Measurements from ENCODE around the gene DSG3.

Gene DSG3

DNA sequence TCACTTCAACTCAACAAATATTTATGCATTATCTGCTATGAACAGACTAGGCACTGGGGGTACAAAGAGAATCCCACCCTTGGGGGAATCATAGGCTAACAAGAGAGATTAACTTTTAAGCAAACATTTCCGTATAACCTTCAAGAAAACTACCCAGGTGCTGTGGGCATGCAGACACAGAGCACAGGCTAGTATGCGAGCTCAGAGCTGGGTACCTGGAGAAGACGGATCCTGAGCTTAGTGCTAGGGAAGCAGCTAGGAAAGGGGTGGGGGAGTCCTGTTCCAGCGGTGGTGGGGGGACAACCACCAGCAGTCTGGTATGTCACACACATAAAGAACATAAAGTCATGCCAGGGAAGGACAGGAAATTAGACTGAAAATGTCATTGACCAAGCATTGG lies 17.5 kb upstream of the DSG3 start:
- DNase-seq (ENCODE audit: low read depth in 2 of 2), result no peak

DNA sequence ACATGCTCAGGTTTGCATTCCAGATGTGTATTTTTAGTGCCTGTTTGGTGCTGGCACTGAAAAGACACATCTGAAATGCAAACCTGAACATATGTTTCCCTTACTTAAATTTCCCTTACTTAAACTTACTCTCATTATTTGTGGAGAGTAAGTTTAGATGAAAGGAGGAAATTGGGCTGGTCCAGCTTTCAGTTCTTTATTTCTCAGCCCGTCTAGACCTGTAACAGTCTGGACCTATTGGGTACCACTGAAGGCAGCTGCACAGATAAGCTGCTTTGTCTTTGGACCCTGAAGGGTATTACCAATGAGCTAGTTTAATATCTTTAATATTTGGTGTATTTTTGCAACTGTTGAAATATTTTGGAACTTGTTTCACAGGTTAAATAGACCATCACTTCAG lies 17.0 kb upstream of the DSG3 start:
- no peak for DNase-seq (ENCODE audit: low read depth in 2 of 2)

DNA sequence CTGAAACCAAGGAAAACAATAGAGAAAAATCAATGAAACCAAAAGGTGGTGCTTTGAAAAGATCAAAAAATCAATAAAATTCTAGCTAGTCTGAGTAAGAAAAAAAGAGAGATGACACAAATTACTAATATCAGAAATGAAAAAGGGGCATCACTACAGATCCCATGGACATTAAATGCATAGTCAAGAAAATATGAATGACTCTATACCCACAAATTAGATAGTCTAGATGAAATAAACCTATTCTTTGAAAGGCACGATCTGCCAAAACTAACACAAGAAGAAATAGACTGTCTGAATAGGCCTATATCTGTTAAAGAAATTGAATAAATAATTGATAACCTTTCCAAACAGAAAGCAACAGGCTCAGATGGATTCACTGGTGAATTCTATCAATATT lies 15.2 kb upstream of the DSG3 start:
- no peak for DNase-seq (ENCODE audit: low read depth in 2 of 2)

DNA sequence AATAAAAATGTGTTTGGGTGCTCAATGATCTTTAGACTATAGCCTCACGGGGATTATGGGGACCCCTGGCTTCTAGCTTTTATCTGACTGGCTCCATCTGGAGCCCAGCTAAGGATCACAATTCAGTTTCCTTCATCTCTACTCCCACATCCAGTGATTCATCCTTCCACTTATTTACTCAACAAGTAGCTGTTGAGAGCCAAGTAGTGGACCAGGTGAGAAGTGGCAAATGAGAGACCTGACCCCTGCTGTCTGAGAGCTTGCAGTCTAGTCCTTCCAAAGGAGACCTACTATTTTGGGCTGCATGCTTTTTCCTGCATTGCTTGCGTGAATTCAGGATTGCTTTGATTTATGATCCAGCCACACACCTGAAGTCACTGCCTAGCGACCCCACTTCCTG lies 10.7 kb upstream of the DSG3 start:
- no peak for DNase-seq (ENCODE audit: low read depth in 2 of 2)

DNA sequence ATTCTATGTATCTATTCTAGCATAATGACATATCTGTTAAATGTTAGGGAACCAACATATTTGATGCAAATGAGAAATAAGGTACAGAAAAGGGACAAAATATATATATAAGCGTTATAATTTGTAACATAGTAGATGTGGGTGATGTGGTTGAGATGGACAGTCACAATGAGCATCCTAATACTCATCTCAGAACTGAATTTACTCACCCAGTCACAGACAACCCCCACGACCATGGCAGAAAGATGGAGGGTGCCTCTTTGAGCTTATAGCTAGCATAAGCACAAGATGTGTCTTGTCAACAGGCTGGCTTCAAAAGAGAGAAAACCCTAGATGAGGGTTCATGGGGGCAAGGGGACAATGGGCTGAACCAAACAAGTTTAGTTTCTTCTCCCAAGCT lies 9.1 kb upstream of the DSG3 start:
- no peak for DNase-seq (ENCODE audit: low read depth in 2 of 2)

DNA sequence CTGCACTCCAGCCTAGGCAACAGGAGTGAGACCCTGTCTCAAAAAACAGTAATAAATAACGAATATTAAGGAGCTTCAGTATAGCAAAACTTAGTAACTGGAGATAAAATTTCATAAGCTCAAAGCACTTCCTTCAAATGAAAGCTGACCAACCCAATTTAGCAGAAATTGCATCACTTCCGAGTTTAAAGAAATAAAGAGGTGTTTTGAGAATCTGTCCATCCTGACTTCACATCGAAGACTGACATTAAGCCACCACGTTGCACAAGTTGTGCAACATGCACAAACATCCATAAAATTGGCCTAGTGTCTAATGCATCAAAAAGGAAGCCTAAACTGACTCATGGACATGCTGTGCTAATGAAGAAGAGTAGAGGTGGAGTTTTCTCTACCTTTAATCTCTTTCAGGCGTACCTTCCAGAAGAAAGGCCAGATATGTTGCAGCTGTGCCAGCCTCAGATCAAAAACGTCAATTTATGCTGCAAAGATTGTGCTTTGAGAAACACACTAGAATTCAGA lies 7.7 kb upstream of the DSG3 start:
- no peak for DNase-seq (ENCODE audit: low read depth in 2 of 2)

DNA sequence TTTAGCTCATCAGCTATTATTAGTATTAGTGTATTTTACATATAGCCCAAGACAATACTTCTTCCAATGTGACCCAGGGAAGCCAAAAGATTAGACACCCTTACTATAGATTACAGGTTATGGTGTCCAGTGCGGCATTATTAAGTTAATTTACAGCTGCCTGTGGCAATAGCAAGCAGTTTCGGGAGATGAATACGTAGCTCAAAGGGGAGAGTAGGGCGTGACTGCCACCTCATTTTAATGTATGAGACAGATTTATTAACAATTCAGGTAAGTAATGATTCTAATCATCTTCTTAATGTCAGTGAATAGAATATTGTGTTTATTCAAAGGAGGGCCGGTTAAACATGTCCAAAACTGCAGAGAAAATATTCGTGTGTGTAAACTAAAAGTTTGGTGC lies 6.8 kb upstream of the DSG3 start:
- DNase-seq (ENCODE audit: low read depth in 2 of 2), result no peak

DNA sequence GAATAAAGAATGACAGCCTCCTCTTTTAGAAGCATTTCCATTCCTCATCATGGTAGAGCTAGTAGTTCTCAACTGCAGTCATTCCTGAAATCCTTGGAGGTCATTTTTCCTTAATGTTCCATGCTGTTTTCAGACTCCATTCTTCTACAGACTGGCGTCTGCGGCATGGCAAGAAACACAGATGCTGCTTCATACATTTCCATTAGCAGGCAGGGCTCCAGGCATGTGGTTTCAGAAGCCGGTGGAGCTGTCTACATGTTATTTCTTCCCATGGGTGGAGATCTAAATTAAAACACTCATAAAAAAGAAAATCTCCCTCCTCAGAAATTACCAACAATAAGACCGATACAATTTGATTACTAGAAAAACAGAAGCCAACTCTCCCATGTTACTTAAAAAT lies 6.0 kb upstream of the DSG3 start:
- no peak for DNase-seq (ENCODE audit: low read depth in 2 of 2)

DNA sequence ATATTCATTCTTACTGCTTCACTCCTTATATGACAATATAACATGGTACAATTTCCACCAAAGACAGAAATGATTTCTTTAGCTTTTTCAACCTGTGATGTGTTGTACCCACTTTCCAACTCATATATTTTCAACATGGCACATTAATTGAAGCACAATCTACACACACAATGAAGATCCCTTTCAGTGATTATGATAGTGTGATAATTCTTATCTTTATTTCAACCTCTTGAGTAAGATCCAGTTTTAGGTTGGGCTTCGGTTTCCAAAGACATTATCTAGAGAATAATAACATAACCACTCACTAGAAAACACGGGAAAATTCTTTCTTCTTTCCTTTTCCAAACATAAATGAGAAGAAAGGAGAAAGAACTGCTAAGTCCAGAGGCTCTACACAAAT lies 3.4 kb upstream of the DSG3 start:
- no peak for DNase-seq (ENCODE audit: low read depth in 2 of 2)

DNA sequence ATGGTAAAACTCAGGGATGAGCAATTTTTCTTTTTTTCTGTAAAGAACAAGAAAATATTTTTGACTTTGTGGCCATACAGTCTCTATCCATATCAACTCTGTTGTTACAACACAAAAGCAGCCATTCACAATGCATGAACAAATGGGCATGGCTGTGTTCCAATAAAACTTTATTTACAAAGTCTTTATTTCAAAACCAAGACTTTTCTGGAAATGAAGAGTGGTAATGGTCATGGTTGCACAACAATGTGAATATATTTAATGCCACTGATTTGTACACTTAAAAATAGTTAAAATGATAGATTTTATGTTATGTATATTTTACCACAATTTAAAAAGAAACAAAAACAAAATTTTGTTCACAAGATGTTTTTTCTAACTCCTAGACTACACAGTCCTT lies 1.6 kb upstream of the DSG3 start:
- no peak for DNase-seq (ENCODE audit: low read depth in 2 of 2)

DNA sequence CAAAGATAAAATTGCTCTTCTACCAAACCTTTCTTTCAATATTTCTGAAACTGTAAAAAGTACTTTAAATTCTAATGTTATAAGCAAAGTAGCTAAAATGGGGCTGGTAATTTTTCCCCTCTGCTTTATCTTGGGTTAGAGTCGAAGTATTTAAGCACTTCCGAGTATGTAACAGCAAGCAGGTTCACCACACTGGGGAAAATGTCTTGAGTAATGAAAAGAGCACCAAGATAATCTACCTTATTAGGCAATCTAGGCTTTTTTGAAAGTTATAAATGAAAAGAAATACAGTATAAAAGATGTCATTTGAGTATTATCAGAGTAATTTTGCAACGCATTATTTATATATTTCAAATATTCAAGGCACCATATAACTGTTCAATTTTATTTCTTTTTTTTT lies 687 bp upstream of the DSG3 start:
- no peak for DNase-seq (ENCODE audit: low read depth in 2 of 2)

DNA sequence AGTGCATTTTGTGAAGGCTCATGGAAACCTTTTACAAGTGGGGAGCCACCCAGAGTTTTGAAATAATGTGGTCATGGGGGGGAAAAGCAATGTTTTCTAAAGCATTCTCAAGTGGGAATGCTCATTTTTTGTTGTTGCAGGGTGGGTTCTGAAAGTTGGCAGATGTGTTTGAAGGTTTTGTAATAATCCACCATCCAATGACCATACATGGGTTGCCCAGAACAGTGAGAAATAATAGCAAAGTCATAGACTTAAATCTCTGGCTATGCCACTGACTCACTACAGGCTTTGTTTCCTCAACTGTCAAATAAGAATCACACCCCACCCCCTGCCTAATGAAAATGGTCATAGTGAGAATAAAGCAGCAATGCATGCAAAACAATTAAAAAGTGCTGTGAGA lies 2.9 kb downstream of the DSG3 start:
- no peak for DNase-seq (ENCODE audit: low read depth in 2 of 2)

DNA sequence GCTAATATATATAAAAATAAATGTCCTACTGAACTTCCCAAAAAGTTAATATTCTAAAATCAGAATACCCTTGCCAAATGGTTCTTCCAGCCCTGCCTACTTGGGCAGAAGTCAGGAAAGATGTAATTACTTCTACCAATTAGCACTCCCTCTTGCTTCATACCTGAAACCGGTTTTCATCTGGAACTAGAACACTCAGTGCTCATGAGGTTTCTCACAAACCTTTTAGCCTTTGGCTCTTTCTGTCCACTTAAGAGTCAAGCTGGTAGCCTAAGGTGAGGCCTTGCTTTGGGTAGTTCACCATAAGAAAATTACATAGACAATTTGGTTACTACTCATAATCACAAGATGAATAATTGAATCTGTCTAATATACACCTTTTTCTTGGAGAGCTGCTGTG lies 4.1 kb downstream of the DSG3 start:
- no peak for DNase-seq (ENCODE audit: low read depth in 2 of 2)

DNA sequence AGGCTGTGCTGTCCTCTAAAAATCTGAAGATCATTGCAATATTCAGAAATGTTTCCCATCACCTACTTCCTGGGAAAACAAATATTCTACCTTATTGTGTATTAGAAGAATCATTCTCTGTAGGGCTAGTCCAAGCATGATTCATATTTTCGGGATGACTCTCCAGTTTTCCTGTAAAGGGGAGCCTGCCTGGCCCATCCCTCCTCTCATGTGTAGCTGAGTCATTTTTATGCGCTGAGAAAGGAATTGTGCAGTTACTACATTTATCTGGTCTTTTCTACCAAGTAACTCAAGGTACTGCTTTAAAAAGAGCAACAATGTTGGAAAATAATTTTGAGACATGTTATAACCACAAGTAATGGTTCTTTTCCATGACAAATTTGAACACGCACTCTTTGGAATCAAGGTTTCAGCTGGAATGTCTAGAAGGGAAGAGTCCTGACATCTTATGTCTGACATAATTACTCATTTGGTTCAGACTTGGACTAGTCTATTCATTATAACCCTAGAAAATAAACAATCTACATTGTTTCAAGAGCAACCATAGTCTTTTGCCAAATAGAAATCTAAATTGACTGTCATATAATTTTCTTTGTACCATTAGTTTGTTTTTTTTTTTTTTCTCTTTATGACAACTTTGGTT lies 6.6 kb downstream of the DSG3 start:
- no peak for DNase-seq (ENCODE audit: low read depth in 2 of 2)

DNA sequence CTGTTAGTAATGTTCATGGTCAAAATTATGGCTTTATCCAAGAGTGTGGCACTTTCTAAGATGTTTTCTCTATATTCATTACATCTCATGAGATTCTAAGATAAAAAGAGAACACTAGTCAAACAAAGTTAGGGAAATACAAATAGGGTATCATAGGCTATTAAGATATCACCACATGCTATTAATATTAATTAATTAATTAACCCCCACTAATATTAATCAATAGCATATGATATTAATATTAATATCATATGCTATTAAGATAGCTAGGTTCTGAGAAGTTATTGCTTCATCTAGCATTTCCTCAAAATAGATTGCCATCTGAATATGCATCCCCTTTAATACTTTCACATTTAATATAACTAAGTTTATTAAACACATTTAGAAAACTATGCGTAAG lies 22.1 kb downstream of the DSG3 start:
- no peak for DNase-seq (ENCODE audit: low read depth in 2 of 2)

DNA sequence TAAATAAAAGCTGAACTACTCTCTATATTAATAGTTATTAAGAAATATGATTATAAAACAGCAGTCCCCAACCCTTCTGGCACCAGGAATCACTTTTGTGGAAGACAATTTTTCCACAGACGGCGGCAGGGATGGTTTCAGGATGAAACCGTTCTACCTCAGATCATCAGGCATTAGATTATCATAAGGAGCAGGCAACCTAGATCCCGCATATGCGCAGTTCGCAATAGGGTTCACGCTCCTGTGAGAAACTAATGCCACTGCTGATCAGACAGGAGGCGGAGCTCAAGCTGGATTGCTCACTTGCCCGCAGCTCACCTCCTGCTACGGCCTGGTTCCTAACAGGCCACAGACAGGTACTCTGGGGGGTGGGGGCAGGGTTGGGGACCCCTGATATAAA lies 31.1 kb downstream of the DSG3 start:
- DNase-seq (ENCODE audit: low read depth in 2 of 2), result no peak

DNA sequence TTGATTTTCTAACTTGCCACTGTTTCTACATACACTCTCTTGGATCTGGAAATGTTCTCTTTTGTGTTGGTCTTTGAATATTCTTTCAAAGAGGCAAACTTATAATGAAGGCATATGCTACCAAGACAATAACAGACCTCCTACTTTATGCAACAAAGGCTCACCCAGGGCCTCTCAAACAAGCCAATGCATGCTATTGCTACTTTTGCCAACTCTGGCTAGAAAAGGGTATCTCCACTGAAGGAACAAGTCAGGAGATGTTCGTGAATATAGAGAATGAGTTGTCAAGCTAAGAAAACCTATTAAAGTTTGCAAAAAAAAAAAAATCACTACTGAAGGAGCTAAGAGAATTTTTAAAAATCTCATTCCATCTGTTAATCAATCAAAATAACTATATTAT lies 34.5 kb downstream of the DSG3 start:
- DNase-seq (ENCODE audit: low read depth in 2 of 2), result no peak

DNA sequence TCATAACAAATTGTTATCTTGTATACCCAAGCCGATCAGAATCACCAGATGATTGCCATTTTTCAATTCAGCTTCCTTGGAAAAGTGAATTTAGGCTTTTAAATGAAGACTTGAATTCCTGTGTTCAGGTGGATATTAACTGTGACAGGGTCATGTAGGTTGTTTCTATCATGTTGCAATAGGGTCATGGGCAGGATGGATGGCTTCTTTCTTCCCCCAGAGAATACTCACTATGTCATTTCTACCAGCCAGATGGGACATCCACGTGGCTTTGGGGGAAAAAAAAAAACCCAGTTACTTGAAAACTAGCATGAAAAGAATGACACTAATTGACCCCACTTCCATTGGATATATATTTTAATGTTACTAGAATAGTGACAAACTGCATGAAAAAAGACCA lies 35.9 kb downstream of the DSG3 start:
- no peak for DNase-seq (ENCODE audit: low read depth in 2 of 2)

DNA sequence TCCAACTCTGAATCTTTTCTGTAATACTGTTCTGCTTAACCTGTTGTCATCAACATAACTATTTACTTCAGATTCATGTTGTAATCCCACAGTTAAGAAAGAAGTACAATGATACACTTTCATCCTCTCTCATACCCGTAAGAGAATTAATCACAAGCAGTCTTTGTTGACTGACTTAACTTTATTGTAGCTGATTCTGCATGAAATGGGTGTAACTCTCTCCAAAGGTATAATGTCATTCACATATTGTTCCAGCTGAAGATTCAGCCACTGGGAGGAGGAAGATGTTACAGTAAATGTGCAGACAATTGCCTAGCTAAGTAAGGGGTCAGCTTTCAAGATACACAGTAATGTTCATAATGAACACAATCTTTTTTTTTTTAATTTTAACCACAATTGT lies 36.9 kb downstream of the DSG3 start:
- no peak for DNase-seq (ENCODE audit: low read depth in 2 of 2)

DNA sequence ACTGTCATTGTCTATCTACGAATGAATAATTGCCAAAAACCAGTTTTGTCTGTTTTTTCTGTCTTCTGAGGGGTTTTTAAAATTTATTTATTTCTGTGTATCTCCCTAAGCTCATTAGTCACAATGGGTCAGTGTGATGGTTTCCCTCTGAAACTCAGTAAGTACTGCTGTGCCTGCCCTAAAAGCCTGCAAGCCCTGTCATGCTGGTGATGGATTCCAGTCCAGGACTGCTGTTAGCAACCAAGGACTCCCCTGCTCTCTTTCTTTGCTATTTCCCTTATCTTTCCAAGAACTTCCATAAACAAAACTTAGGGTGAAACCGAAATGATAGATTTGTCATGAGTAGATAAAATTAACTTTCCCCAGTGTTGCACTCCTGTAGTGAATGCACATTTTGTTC lies 38.6 kb downstream of the DSG3 start:
- no peak for DNase-seq (ENCODE audit: low read depth in 2 of 2)

DNA sequence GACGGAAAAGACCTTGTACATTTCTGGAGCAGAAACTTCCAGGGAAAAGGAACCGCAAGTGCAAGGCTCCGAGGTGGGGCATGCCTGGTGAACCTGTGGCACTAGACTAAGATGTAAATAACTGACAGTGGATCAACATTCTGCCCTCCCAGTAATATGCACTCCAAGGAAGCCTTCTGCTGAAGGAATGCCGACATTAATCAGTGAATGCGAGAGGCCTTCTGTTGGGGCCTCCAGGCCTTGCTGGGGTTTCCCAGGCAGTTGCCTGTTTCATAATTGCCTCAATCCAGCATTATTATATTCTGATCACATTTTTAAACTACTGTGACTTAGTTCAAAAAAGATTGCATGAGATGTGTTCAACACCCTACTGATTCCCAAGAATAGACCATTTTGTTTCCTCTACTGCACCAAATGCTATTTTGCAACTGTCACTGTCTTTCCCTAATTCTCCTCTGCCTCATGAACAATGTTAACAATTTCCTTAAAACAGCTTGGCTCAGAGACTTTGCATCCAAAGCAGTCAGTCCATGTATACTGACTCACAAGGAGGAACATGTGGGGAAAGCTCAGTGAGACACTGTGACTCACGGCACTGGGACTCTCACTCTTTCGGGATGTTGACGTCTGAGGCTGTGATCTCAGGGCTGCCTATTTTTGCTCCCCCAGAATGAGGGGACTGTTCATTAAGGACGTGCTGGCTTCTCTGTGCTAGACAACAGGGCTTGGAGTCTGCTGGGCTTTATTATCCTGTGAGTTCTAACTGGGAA lies 39.9 kb downstream of the DSG3 start:
- DNase-seq (ENCODE audit: low read depth in 2 of 2), result no peak

DNA sequence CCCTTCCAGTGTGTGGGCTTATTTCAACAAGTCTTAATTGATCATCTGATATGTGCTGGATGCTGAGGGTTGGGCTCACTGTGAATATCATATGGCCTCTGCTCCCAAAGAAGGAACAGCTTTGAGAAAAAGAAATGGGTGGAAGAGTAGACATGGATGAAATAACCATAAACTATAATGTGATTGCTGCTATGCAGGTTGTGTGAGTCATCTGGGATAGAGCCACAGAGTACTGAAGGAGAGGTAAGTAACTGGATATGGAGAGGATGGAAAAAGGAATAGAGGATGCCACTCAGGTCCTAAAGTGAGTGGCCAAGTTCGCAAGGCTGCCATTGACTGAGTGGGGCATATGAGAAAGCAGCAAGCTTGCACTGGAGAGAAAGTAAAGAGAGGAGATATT lies 41.8 kb downstream of the DSG3 start:
- no peak for DNase-seq (ENCODE audit: low read depth in 2 of 2)

DNA sequence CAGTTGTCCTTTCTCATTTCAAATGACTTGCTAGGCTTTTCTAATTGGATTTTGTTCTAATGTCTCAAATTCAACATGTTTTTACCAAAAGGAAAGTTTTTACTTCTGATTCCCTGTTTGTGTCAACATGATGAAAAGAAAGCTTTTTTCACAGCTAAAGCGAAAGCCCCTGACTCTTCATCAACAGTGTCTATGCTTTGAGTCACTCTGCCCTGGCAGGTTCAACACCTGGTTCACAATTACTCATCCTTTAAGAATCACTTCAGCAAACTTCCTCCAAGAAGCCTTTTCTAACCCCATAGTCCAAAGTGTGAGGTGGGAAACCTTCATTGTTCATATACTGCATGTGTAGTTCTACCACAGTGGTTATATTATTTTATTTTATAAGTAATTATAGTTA lies 42.8 kb downstream of the DSG3 start:
- DNase-seq (ENCODE audit: low read depth in 2 of 2), result no peak

DNA sequence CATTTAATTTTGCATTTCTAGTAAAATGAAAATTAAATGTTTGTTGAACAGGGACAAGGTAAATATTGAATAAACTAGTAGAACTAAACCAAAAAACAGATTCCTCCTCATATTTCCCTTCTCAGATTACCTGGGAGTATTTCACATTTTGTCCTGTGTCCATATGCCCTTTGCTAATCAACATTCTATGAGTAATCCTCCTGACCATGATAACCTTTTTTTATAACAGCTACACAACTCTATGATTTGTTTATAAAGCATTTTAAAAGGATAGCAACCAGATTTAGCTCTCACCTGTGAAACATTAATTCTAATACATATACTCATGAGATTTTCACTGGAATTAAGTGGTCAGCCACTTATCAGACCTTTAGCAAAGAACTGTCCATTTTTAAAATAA lies 43.3 kb downstream of the DSG3 start:
- DNase-seq (ENCODE audit: low read depth in 2 of 2), result no peak

Data from stimulated activated CD8-positive, alpha-beta memory T cell treated with anti-CD3 and anti-CD28 coated beads, Interleukin-15, amount 100 ng/mL, for 4 hours (primary cell).